ENCODE results near the gene LIMD2.
A peak's percentile ranks its signal among the peaks of the same experiment; 100 is the strongest.

LIMD2 gene

DNA sequence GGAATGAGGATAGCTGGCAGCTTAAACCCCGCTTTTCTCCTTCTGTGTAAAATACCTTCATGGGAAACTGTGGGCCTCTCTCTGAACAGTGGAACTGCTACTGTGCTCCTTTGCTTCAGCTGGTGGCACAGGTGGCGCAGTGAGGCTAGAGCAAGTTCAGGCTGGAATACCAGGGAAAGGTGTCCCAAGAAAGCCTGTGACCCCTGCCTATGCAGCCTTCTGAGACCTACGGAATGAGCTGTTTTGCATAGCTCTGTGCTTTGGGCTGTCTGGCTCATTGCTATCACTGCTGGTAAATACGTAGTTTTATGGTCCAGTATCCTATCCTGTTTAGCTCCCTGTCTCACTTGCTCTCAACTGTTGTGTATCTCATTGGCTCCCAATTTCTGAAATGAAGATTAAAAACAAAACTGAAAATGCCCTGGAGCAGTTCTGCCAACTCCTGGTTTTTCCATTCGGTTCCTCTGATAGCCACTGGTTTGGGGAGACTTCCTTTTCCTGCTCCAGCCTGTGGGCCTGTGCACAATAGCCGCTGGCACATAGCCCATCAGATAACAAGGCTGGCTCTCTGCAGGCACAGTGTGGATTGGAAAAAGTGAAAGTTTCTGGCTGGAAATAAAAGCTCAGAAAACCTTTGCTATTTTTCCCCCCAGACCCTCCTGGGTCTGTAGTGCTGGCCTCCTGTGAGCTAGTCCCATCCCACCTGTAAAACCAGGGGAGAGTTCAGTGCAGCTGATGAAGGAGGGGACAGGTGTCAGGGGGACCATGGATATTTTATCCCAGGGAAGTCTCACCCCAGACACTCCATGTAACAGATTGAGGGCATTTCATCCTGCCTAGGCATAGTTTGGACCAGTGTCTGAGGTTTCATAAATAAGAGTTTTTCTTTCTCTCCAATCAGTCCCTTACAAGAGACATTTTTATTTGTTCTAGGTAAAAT is 24.0 kb downstream of the LIMD2 start:
- TF ChIP-seq, protein P1, sequence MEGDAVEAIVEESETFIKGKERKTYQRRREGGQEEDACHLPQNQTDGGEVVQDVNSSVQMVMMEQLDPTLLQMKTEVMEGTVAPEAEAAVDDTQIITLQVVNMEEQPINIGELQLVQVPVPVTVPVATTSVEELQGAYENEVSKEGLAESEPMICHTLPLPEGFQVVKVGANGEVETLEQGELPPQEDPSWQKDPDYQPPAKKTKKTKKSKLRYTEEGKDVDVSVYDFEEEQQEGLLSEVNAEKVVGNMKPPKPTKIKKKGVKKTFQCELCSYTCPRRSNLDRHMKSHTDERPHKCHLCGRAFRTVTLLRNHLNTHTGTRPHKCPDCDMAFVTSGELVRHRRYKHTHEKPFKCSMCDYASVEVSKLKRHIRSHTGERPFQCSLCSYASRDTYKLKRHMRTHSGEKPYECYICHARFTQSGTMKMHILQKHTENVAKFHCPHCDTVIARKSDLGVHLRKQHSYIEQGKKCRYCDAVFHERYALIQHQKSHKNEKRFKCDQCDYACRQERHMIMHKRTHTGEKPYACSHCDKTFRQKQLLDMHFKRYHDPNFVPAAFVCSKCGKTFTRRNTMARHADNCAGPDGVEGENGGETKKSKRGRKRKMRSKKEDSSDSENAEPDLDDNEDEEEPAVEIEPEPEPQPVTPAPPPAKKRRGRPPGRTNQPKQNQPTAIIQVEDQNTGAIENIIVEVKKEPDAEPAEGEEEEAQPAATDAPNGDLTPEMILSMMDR (IDR thresholded peaks at IDR 0.05; ENCODE audit: low read depth, low read length, missing control alignments) = no peak
- no peak overlapping the region for H3K4me3 ChIP-seq (replicated peaks; ENCODE audit: low read depth, low read length)
- DNase-seq (ENCODE audit: extremely low read depth, low read depth) = peak; percentile 51

DNA sequence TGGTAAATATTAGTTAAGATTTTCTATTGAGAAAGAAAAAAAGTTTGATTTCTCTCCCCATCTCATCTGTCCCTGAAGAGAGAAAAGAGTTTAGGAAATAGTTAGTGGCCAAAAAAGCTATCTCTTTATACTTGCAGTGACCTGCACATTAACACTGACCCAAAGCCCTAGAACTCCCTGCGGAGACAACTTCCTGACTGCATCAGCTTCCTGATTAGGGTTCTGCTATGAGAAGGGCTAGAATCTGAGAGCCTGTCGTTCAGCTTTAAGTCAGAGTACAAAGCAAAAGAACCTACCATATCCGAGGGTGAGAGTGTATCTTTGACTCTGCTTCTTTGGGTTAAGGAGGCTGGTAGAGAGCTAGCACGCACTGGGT is 24.7 kb downstream of the LIMD2 start:
- H3K4me3 ChIP-seq (replicated peaks; ENCODE audit: low read depth, low read length) = no peak overlapping the region
- DNase-seq (ENCODE audit: extremely low read depth, low read depth) = no peak
- TF ChIP-seq, protein P1 (IDR thresholded peaks at IDR 0.05; ENCODE audit: low read depth, low read length, missing control alignments) = no peak

DNA sequence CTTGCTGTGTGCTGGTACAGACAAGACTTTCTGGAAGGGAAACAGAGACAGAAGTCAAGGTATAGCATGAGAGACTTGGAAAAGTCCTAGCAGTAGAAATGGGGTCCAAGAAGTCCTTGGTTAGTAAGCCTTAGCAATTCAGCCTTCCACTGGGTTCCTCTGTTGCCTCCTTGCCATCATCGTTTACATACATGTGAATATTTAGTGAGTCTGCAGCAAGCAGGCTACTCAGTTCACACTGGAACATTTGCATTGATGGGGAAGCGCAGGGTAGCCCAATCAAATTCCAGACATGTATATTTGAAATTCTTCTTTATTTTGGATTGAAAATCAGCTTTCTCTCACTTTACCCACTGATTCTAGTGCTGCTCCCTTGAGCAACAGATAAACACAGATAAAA is 27.1 kb downstream of the LIMD2 start:
- TF ChIP-seq, protein P1 (IDR thresholded peaks at IDR 0.05; ENCODE audit: low read depth, low read length, missing control alignments) = no peak
- H3K4me3 ChIP-seq (replicated peaks; ENCODE audit: low read depth, low read length) = no peak overlapping the region
- no peak for DNase-seq (ENCODE audit: extremely low read depth, low read depth)

DNA sequence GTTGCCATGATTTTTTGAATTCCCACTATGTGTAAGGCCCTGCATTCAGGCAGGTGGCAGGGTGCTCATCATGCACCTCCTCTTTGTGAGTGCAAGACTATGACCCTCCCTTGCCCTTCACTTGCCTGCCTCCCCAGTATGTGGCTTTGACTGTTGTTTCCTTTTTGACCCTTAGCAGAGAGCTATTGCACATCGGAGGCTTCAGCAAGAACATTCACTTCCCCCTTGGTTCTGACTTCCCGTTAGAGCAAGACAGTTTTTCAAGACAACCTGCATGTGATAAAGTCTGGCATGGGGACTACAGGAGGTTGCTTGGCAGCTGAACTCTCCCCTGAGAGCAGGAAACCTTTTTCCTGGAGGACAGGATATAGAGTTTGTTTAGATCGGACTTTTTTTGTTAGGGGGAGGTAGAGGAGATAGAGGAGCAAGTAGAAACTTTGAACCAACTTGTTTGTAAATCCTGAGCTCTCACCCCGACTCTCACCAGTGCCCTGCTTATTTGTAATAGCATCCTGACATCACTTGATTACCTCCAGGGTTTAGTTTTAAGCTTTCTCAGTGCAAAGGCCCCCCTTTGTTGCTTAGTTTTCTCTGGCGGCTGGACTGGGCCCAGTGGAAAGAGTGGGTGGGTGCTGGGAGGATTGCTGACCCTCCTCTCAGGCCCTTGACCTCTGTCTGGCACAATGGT is 34.3 kb downstream of the LIMD2 start:
- no peak overlapping the region for H3K4me3 ChIP-seq (replicated peaks; ENCODE audit: low read depth, low read length)
- TF ChIP-seq, protein P1 (IDR thresholded peaks at IDR 0.05; ENCODE audit: low read depth, low read length, missing control alignments) = no peak
- no peak for DNase-seq (ENCODE audit: extremely low read depth, low read depth)

DNA sequence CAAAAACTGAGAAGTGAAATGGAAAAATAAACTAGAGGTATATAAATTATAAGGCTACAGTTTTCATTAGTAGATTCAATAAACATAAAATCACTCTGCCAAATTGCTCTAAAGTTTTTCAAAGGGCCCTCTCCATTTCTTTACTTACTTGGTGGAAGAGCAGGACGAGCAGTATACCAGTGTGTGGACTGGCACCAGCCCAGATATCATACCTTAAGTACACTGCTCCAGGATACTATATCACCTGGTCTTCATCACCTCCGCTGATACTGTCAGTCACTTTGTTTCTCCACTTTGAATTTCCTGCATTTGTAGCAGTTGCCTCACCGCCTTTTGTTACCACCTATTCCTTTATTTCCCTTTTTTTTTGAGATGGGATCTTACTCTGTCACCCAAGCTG is 40.1 kb downstream of the LIMD2 start:
- H3K4me3 ChIP-seq (replicated peaks; ENCODE audit: low read depth, low read length) = no peak overlapping the region
- DNase-seq (ENCODE audit: extremely low read depth, low read depth) = no peak
- TF ChIP-seq, protein P1 (IDR thresholded peaks at IDR 0.05; ENCODE audit: low read depth, low read length, missing control alignments) = no peak

DNA sequence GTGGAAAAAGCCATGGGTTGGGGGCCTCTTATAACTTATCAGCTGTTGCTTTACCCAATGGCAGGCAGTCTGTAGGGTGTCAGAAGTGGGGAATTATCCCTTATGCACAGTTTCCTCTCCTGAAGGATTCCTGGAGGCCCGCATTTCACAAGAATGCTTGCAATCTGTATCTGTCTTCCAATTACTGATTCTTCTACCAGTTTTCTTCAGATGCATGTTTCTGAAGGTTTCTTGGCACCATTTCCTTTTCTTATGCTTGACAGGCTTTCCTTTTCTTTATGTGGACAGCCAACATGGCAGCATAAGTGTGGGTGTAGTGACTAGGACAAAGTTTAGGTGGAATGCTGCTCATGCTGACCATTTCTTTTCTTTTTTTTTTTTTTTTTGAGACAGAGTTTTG is 41.6 kb downstream of the LIMD2 start:
- H3K4me3 ChIP-seq (replicated peaks; ENCODE audit: low read depth, low read length) = no peak overlapping the region
- TF ChIP-seq, protein P1 (IDR thresholded peaks at IDR 0.05; ENCODE audit: low read depth, low read length, missing control alignments) = no peak

More for the DNA sequence above, 41.6 kb downstream of the LIMD2 start:
- no peak for DNase-seq (ENCODE audit: extremely low read depth, low read depth)

All from HFF-Myc (cell line).